GM21786 (cell line): ENCODE measurements around the gene ACTN2.
A peak's percentile ranks its signal among the peaks of the same experiment; 100 is the strongest.
"Not testable (repeated sequence)": the region's sequence is repeated elsewhere in the genome, so short reads cannot be mapped to it uniquely, and the experiment has no call there.

ENCODE experiments used
- ATAC-seq: cut with Tn5 transposase; IDR thresholded peaks from one replicate; pipeline ENCODE4 v1.9.1; 2021; ENCODE audit not compliant: unreplicated experiment

Gene ACTN2

GRCh38 chr1:236685917-236686814 lies at the start of gene ACTN2:
ACTN2 (plus strand) TSS chr1:236686499; CDS start chr1:236686674, 175 bp downstream.
- peak; percentile 73 for ATAC-seq

- ATAC-seq, result no peak
Observed at GRCh38 chr1:236638945-236639344, 47.4 kb upstream of the ACTN2 start.

GRCh38 chr1:236639686-236640085 lies 46.6 kb upstream of the ACTN2 start:
- no peak for ATAC-seq

- ATAC-seq, result no peak
Observed at GRCh38 chr1:236642763-236643162, 43.5 kb upstream of the ACTN2 start.

- no peak for ATAC-seq
Observed at GRCh38 chr1:236645016-236645680, 41.2 kb upstream of the ACTN2 start.

GRCh38 chr1:236654511-236654910 lies 31.8 kb upstream of the ACTN2 start:
- no peak for ATAC-seq

- ATAC-seq, result no peak
Observed at GRCh38 chr1:236654957-236655356, 31.3 kb upstream of the ACTN2 start.

- no peak for ATAC-seq
Observed at GRCh38 chr1:236657398-236657797, 28.9 kb upstream of the ACTN2 start.

- ATAC-seq, result no peak
Observed at GRCh38 chr1:236659792-236660587, 26.3 kb upstream of the ACTN2 start.

GRCh38 chr1:236663934-236664333 lies 22.4 kb upstream of the ACTN2 start:
- no peak for ATAC-seq

- not testable (repeated sequence) for ATAC-seq
Observed at GRCh38 chr1:236668909-236669308, 17.4 kb upstream of the ACTN2 start.

- ATAC-seq, result no peak
Observed at GRCh38 chr1:236670060-236670459, 16.2 kb upstream of the ACTN2 start.

GRCh38 chr1:236673289-236673919 lies 12.9 kb upstream of the ACTN2 start:
- ATAC-seq, result no peak

GRCh38 chr1:236677641-236678235 lies 8.6 kb upstream of the ACTN2 start:
- ATAC-seq, result no peak

GRCh38 chr1:236681219-236681618 lies 5.1 kb upstream of the ACTN2 start:
- ATAC-seq, result no peak

GRCh38 chr1:236685205-236685916 lies 938 bp upstream of the ACTN2 start:
- no peak for ATAC-seq

GRCh38 chr1:236686815-236687160 lies 489 bp downstream of the ACTN2 start:
- ATAC-seq, result no peak

- no peak for ATAC-seq
Observed at GRCh38 chr1:236687273-236687672, 974 bp downstream of the ACTN2 start.

GRCh38 chr1:236688705-236689104 lies 2.4 kb downstream of the ACTN2 start:
- ATAC-seq, result no peak
